T-helper 9 cell (primary cell): ENCODE data around the gene SELE.
"Not testable (repeated sequence)": the region's sequence is repeated elsewhere in the genome, so short reads cannot be mapped to it uniquely, and the experiment has no call there.

Experiments used
- DNase-seq: peaks from one replicate; pipeline ENCODE4 v3.0.0-alpha.2; 2020

Gene SELE

GRCh38 chr1:169722779-169723178, 11.1 kb downstream of the SELE start:
- no peak for DNase-seq

GRCh38 chr1:169715100-169715499, 18.8 kb downstream of the SELE start:
- DNase-seq = not testable (repeated sequence)

GRCh38 chr1:169713090-169713489, 20.8 kb downstream of the SELE start:
- DNase-seq = not testable (repeated sequence)

GRCh38 chr1:169712309-169712631, 21.6 kb downstream of the SELE start:
- no peak for DNase-seq

GRCh38 chr1:169711469-169712308, 22.2 kb downstream of the SELE start, which contains the start of gene SELL:
SELL (minus strand) TSS chr1:169711620; CDS start chr1:169711498, 122 bp downstream.
- peak; percentile 67 for DNase-seq

GRCh38 chr1:169708647-169709046, 25.2 kb downstream of the SELE start:
- DNase-seq = no peak

GRCh38 chr1:169707912-169708604, 25.8 kb downstream of the SELE start:
- DNase-seq = no peak

- DNase-seq = no peak
Observed at GRCh38 chr1:169704797-169705196, 29.1 kb downstream of the SELE start.

- no peak for DNase-seq
Observed at GRCh38 chr1:169701261-169702005, 32.4 kb downstream of the SELE start.

- DNase-seq = no peak
Observed at GRCh38 chr1:169699707-169700106, 34.2 kb downstream of the SELE start.

- DNase-seq = no peak
Observed at GRCh38 chr1:169698976-169699375, 34.9 kb downstream of the SELE start.

- no peak for DNase-seq
Observed at GRCh38 chr1:169697755-169698154, 36.1 kb downstream of the SELE start.

- DNase-seq = no peak
Observed at GRCh38 chr1:169696273-169697100, 37.4 kb downstream of the SELE start.

GRCh38 chr1:169694304-169695075, 39.4 kb downstream of the SELE start:
- DNase-seq = no peak

GRCh38 chr1:169692756-169693460, 41.0 kb downstream of the SELE start:
- no peak for DNase-seq

GRCh38 chr1:169690489-169690888, 43.4 kb downstream of the SELE start:
- no peak for DNase-seq

GRCh38 chr1:169689395-169689794, 44.5 kb downstream of the SELE start:
- no peak for DNase-seq

- DNase-seq = not testable (repeated sequence)
Observed at GRCh38 chr1:169688377-169688776, 45.5 kb downstream of the SELE start.

- no peak for DNase-seq
Observed at GRCh38 chr1:169683661-169684060, 50.2 kb downstream of the SELE start.

GRCh38 chr1:169683168-169683567, 50.7 kb downstream of the SELE start:
- DNase-seq = not testable (repeated sequence)

GRCh38 chr1:169682071-169682470, 51.8 kb downstream of the SELE start:
- no peak for DNase-seq
